Limb (tissue), 2 donors: ENCODE data around the gene IFI30.

Source experiments
- DNase-seq, 2 donors: peaks; one replicate each; pipeline ENCODE4 v3.0.0-alpha.2; 2016; ENCODE audit errors: extremely low spot score in 2 of 2

IFI30 gene

GRCh38 chr19:18171605-18172327, 1.8 kb upstream of the IFI30 start:
- no peak for DNase-seq

GRCh38 chr19:18172331-18173053, 1.1 kb upstream of the IFI30 start:
- no peak for DNase-seq

GRCh38 chr19:18173054-18173571, 500 bp upstream of the IFI30 start:
- DNase-seq: no peak

- no peak for DNase-seq
Observed at GRCh38 chr19:18174983-18175382, 1.4 kb downstream of the IFI30 start.

- DNase-seq: no peak
Observed at GRCh38 chr19:18176367-18177310, 3.0 kb downstream of the IFI30 start.

GRCh38 chr19:18179957-18180356, 6.3 kb downstream of the IFI30 start:
- no peak for DNase-seq

GRCh38 chr19:18183529-18183928, 9.9 kb downstream of the IFI30 start:
- DNase-seq: no peak

GRCh38 chr19:18185538-18185937, 11.9 kb downstream of the IFI30 start:
- DNase-seq: no peak

- DNase-seq: no peak
Observed at GRCh38 chr19:18190278-18190677, 16.7 kb downstream of the IFI30 start.

GRCh38 chr19:18191640-18192062, 18.0 kb downstream of the IFI30 start:
- no peak for DNase-seq

- peak; percentile 97 to 100 for DNase-seq
Observed at GRCh38 chr19:18192673-18193387, 19.2 kb downstream of the IFI30 start, which contains the start of gene MPV17L2. TSS of gene MPV17L2 (plus strand) at chr19:18193218. CDS start at chr19:18193282, 64 bp downstream.

GRCh38 chr19:18193388-18194180, 20.0 kb downstream of the IFI30 start:
- DNase-seq: no peak

GRCh38 chr19:18194181-18194530, 20.5 kb downstream of the IFI30 start:
- DNase-seq: no peak

GRCh38 chr19:18194554-18195238, 21.1 kb downstream of the IFI30 start:
- peak in 1 of 2 donors; percentile 64 for DNase-seq

- no peak for DNase-seq
Observed at GRCh38 chr19:18196511-18196845, 22.9 kb downstream of the IFI30 start.

GRCh38 chr19:18197306-18197705, 23.7 kb downstream of the IFI30 start:
- no peak for DNase-seq

GRCh38 chr19:18197941-18198340, 24.3 kb downstream of the IFI30 start:
- no peak for DNase-seq

GRCh38 chr19:18198374-18198773, 24.8 kb downstream of the IFI30 start:
- DNase-seq: no peak

- no peak for DNase-seq
Observed at GRCh38 chr19:18202397-18202777, 28.8 kb downstream of the IFI30 start.
